ENCODE measurements around the gene TAS2R50. TPM values are rescaled to one million over a fixed set of nuclear protein-coding genes. Genes with fewer than 3 reads are reported as not detected.
"Not testable (repeated sequence)": the region's sequence is repeated elsewhere in the genome, so short reads cannot be mapped to it uniquely, and the experiment has no call there.

TAS2R50 gene, protein sequence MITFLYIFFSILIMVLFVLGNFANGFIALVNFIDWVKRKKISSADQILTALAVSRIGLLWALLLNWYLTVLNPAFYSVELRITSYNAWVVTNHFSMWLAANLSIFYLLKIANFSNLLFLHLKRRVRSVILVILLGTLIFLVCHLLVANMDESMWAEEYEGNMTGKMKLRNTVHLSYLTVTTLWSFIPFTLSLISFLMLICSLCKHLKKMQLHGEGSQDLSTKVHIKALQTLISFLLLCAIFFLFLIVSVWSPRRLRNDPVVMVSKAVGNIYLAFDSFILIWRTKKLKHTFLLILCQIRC
- total RNA-seq = 1 to 10 TPM in 2 of 4 donors, not detected in 2; 2.0 to 2.3 TPM

DNA sequence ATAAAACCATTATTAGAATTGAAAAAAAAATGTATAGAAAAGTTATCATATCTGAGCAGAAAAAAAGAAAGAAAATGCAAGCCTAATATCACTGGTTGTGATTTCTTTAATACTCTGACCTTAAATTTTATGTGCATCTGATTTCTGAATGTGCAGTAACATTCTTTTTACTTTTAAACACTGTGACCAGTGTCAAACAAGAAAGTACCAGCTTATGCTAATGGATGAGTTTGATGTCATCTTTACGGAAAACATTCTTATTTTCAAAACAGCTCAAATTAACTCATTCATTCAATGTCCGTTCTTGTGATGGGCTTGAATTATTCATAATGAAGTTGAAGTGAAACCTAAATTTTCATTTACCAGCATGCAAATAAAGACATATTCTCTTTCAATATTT lies at the start of gene TAS2R50:
TSS of gene TAS2R50 (minus strand) at position 101 of the 400 bp plus-strand sequence. CDS start at position 49, 52 bp downstream.
- DNase-seq = no peak
- intact Hi-C loops (cut with DNase I) = no loop called here
- Histone ChIP-seq H3K9me3 (peaks cover 0 to 5% (median 0%) of the 10 kb centered on the region in 3 donors), H3K27me3 (no peaks in the 10 kb centered on the region), H3K36me3 (no peaks in the 10 kb centered on the region), H3K27ac (no peak within 1 kb of the TSS), H3K4me1 (no peaks in the 10 kb centered on the region), H3K4me3 (no peak within 1 kb of the TSS)
- no peak for TF ChIP-seq POLR2A (IDR thresholded peaks at IDR 0.05)
- TF ChIP-seq, protein P1, sequence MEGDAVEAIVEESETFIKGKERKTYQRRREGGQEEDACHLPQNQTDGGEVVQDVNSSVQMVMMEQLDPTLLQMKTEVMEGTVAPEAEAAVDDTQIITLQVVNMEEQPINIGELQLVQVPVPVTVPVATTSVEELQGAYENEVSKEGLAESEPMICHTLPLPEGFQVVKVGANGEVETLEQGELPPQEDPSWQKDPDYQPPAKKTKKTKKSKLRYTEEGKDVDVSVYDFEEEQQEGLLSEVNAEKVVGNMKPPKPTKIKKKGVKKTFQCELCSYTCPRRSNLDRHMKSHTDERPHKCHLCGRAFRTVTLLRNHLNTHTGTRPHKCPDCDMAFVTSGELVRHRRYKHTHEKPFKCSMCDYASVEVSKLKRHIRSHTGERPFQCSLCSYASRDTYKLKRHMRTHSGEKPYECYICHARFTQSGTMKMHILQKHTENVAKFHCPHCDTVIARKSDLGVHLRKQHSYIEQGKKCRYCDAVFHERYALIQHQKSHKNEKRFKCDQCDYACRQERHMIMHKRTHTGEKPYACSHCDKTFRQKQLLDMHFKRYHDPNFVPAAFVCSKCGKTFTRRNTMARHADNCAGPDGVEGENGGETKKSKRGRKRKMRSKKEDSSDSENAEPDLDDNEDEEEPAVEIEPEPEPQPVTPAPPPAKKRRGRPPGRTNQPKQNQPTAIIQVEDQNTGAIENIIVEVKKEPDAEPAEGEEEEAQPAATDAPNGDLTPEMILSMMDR (IDR thresholded peaks at IDR 0.05) = no peak
- WGBS, 2 donors = 45 to 47% methylated on average over 2 of the region's 2 CpGs

DNA sequence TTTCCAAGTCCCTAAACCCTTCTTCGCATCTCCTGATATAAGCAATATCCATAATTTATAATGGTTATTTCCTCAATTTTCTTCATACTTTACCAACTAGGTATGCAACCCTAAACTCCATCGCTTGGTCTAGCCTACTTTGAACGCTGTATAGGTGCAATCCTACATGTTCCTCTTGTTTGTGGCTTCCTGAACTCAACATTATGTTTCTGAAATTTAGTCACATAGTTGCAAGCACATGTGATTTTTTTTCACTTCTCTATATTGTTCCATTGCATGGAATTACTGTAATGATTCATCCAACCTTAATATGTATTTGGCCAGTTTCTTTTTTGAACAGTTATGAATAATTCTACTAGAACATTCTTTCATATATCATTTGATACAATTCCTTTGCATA lies 47.2 kb upstream of the TAS2R50 start:
- intact Hi-C loops (cut with DNase I); H3K27me3 ChIP-seq; H3K27ac ChIP-seq; H3K4me3 ChIP-seq; DNase-seq; H3K4me1 ChIP-seq; H3K9me3 ChIP-seq: not testable (repeated sequence)
- H3K36me3 ChIP-seq = peaks cover 0 to 16% (median 0%) of the 10 kb centered on the region in 3 donors
- WGBS, 2 donors = 84 to 100% methylated on average over 1 of the region's 3 CpGs

DNA sequence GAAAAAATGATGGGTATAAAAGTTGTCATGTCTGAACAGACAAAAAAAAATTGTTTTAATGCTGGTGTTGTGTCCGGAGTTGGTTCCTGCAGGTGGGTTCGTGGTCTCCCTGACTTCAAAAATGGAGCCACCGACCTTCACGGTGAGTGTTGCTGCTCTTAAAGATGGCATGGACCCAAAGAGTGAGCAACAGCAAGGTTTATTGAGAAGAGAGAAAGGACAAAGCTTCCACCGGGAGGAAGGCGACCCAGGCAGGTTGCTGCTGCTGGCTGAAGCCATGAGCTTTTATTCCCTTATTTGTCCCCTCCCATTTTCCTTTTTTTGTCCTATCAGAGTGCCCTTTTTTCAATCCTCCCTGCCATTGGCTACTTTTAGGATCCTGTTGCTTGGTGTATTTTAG lies 44.6 kb upstream of the TAS2R50 start, which contains the start of gene TAS2R31:
TSS of gene TAS2R31 (minus strand) at position 101 of the 400 bp plus-strand sequence. CDS start at position 29, 72 bp downstream.
- TF ChIP-seq POLR2A (IDR thresholded peaks at IDR 0.05) = no peak
- TF ChIP-seq, protein P1 (IDR thresholded peaks at IDR 0.05) = no peak
- Histone ChIP-seq H3K9me3 (no peaks in the 10 kb centered on the region), H3K36me3 (peaks cover 0 to 30% (median 0%) of the 10 kb centered on the region in 3 donors), H3K27me3 (no peaks in the 10 kb centered on the region), H3K4me3 (no peak within 1 kb of the TSS), H3K27ac (no peak within 1 kb of the TSS), H3K4me1 (no peaks in the 10 kb centered on the region)
- no peak for DNase-seq
- WGBS, 2 donors = 92 to 98% methylated on average over 6 of the region's 6 CpGs
- intact Hi-C loops (cut with DNase I) = no loop called here

DNA sequence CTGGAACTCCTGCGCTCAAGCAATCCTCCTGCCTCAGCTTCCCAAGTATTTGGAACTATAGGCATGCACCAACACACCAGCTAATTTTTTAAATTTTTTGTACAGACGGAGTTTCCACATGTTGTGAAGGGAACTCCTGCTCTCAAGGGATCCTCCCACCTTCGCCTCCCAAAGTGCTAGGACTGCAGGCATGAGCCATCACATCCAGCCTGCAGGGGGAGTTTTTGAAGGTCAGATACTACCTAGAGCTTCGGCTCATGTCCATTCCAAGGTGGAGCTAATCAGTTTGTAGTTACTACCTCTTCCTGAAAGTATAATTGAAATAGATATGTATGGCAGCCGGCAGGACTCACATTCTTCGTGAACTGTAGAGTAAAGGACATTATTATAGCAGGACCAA lies 39.4 kb upstream of the TAS2R50 start:
- H3K27me3 ChIP-seq = no peaks in the 10 kb centered on the region
- WGBS, 2 donors = 95 to 99% methylated on average over 6 of the region's 6 CpGs
- no peaks in the 10 kb centered on the region for H3K9me3 ChIP-seq
- H3K27ac ChIP-seq = no peak overlapping the region
- intact Hi-C loops (cut with DNase I) = no loop called here
- no peaks in the 10 kb centered on the region for H3K4me1 ChIP-seq
- TF ChIP-seq, protein P1 (IDR thresholded peaks at IDR 0.05) = no peak
- no peak for TF ChIP-seq POLR2A (IDR thresholded peaks at IDR 0.05)
- H3K4me3 ChIP-seq = no peak overlapping the region
- DNase-seq = no peak
- H3K36me3 ChIP-seq = peaks cover 0 to 19% (median 0%) of the 10 kb centered on the region in 3 donors

DNA sequence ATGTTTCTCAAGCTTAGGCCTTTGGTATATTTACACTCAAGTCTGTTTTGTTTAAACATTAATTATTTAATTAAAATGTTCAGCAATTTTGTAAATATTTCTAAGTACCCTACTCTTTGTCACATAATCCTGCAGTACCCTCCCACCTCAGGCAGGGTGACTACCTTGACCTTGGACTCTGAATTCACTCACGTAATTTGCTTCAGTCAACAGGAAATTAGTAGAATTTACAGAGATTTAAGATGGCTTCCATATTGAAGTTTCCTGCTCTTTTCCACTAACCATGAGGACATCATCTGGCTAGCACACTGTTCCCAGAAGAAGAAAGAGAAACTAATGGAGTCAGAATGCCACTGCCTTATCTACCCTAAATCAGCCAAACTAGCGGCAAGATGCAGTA lies 36.7 kb upstream of the TAS2R50 start:
- H3K4me3 ChIP-seq = no peak overlapping the region
- no peak for TF ChIP-seq POLR2A (IDR thresholded peaks at IDR 0.05)
- TF ChIP-seq, protein P1 (IDR thresholded peaks at IDR 0.05) = no peak
- no peaks in the 10 kb centered on the region for H3K27me3 ChIP-seq
- 77 to 81% methylated on average over 2 of the region's 2 CpGs for WGBS, 2 donors
- DNase-seq = no peak
- H3K27ac ChIP-seq = no peak overlapping the region
- H3K36me3 ChIP-seq = peaks cover 0 to 19% (median 0%) of the 10 kb centered on the region in 3 donors
- H3K9me3 ChIP-seq = no peaks in the 10 kb centered on the region
- intact Hi-C loops (cut with DNase I) = no loop called here
- no peaks in the 10 kb centered on the region for H3K4me1 ChIP-seq

Data from esophagus squamous epithelium (tissue), 5 donors.